ENCODE measurements around the gene AKAP6. TPM values are rescaled to one million over a fixed set of nuclear protein-coding genes. Genes with fewer than 3 reads are reported as not detected.

AKAP6 gene
- total RNA-seq, 1 experiment from 2014 or later: 1.1 TPM

GRCh38 chr14:32770422-32770821, 441.3 kb downstream of the AKAP6 start:
- no peak overlapping the region for H3K9ac ChIP-seq (ENCODE audit: extremely low read depth, insufficient read length, low read length)
- H3K4me1 ChIP-seq (ENCODE audit: insufficient read depth, low read length): no peaks in the 10 kb centered on the region
- H4K20me1 ChIP-seq (ENCODE audit: control insufficient read depth, insufficient read depth, insufficient read length): no peaks in the 10 kb centered on the region
- no peak overlapping the region for H3K14ac ChIP-seq (ENCODE audit: insufficient read depth, low read length)
- H3K56ac ChIP-seq (ENCODE audit: insufficient read length, low read depth, low read length): no peak overlapping the region
- H2AFZ ChIP-seq (ENCODE audit: low read length): no peak overlapping the region
- Mint-ChIP-seq H3K27ac (no peak overlapping the region), H3K9me3 (no peaks in the 10 kb centered on the region), H3K4me1 (peaks cover 6 to 7% of the 10 kb centered on the region in 2 experiments), H3K4me3 (no peak overlapping the region), H3K36me3 (ENCODE audit: insufficient read depth in 1 of 3, low read depth in 3 of 3) (no peaks in the 10 kb centered on the region), H3K27me3 (ENCODE audit: low read depth) (no peaks in the 10 kb centered on the region)
- no peak overlapping the region for H2BK5ac ChIP-seq (ENCODE audit: insufficient read length, low read length)
- no peaks in the 10 kb centered on the region for H3K9me3 ChIP-seq (ENCODE audit: control insufficient read depth, low read depth, low read length)
- H3K27me3 ChIP-seq (ENCODE audit: insufficient read depth, low read length): no peaks in the 10 kb centered on the region
- H2BK12ac ChIP-seq (ENCODE audit: insufficient read length, low read depth, low read length): no peak overlapping the region
- no peak overlapping the region for H3T11ph ChIP-seq (ENCODE audit: low read length)
- no peak overlapping the region for H3K4ac ChIP-seq (ENCODE audit: low read depth, low read length)
- H2AK5ac ChIP-seq (ENCODE audit: insufficient read length, low read length): no peak overlapping the region
- H3K23me2 ChIP-seq (ENCODE audit: insufficient read length, low read depth, low read length, poor library complexity, severe bottlenecking): no peaks in the 10 kb centered on the region
- H2BK120ac ChIP-seq (ENCODE audit: low read depth, low read length, poor library complexity, severe bottlenecking): no peak overlapping the region
- no peak overlapping the region for H4K8ac ChIP-seq (replicated peaks; ENCODE audit: insufficient read length, low read depth, low read length)
- H2BK20ac ChIP-seq (ENCODE audit: low read depth, low read length, poor library complexity, severe bottlenecking): no peak overlapping the region
- no peaks in the 10 kb centered on the region for H3K79me2 ChIP-seq (ENCODE audit: insufficient read depth, low read length)
- no peak overlapping the region for H4K91ac ChIP-seq (ENCODE audit: insufficient read length, low read depth, low read length)
- TF ChIP-seq, protein P1, sequence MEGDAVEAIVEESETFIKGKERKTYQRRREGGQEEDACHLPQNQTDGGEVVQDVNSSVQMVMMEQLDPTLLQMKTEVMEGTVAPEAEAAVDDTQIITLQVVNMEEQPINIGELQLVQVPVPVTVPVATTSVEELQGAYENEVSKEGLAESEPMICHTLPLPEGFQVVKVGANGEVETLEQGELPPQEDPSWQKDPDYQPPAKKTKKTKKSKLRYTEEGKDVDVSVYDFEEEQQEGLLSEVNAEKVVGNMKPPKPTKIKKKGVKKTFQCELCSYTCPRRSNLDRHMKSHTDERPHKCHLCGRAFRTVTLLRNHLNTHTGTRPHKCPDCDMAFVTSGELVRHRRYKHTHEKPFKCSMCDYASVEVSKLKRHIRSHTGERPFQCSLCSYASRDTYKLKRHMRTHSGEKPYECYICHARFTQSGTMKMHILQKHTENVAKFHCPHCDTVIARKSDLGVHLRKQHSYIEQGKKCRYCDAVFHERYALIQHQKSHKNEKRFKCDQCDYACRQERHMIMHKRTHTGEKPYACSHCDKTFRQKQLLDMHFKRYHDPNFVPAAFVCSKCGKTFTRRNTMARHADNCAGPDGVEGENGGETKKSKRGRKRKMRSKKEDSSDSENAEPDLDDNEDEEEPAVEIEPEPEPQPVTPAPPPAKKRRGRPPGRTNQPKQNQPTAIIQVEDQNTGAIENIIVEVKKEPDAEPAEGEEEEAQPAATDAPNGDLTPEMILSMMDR (conservative IDR thresholded peaks at IDR 0.05): no peak
- H4K5ac ChIP-seq (ENCODE audit: insufficient read length, low read depth, low read length): no peak overlapping the region
- no peak for DNase-seq
- no peak overlapping the region for H3K23ac ChIP-seq (ENCODE audit: insufficient read length, low read depth, low read length)
- no peak overlapping the region for H3K4me2 ChIP-seq (ENCODE audit: insufficient read depth, insufficient read length, low read length)
- H3K79me1 ChIP-seq (ENCODE audit: insufficient read depth, low read depth, low read length, poor library complexity, severe bottlenecking): no peaks in the 10 kb centered on the region
- no peak overlapping the region for H2BK15ac ChIP-seq (ENCODE audit: low read depth, low read length)
- no peak overlapping the region for H3K27ac ChIP-seq (ENCODE audit: insufficient read length, low read depth, low read length)
- H3K18ac ChIP-seq (ENCODE audit: insufficient read length, low read depth, low read length): no peak overlapping the region

Measured in H9 (cell line).